HG02973 (cell line): ENCODE results near the gene RAD54L.
"Not testable (repeated sequence)": the region's sequence is repeated elsewhere in the genome, so short reads cannot be mapped to it uniquely, and the experiment has no call there.

ENCODE experiments used
- ATAC-seq: cut with Tn5 transposase; IDR thresholded peaks from one replicate; pipeline ENCODE4 v1.9.1; 2021; ENCODE audit warnings: moderate library complexity; ENCODE audit not compliant: unreplicated experiment

RAD54L gene

GRCh38 chr1:46238865-46239264, 8.7 kb upstream of the RAD54L start:
- not testable (repeated sequence) for ATAC-seq

- ATAC-seq: not testable (repeated sequence)
Observed at GRCh38 chr1:46241733-46242132, 5.8 kb upstream of the RAD54L start.

GRCh38 chr1:46242918-46243317, 4.6 kb upstream of the RAD54L start:
- ATAC-seq: no peak

- ATAC-seq: not testable (repeated sequence)
Observed at GRCh38 chr1:46243831-46244230, 3.7 kb upstream of the RAD54L start.

DNA sequence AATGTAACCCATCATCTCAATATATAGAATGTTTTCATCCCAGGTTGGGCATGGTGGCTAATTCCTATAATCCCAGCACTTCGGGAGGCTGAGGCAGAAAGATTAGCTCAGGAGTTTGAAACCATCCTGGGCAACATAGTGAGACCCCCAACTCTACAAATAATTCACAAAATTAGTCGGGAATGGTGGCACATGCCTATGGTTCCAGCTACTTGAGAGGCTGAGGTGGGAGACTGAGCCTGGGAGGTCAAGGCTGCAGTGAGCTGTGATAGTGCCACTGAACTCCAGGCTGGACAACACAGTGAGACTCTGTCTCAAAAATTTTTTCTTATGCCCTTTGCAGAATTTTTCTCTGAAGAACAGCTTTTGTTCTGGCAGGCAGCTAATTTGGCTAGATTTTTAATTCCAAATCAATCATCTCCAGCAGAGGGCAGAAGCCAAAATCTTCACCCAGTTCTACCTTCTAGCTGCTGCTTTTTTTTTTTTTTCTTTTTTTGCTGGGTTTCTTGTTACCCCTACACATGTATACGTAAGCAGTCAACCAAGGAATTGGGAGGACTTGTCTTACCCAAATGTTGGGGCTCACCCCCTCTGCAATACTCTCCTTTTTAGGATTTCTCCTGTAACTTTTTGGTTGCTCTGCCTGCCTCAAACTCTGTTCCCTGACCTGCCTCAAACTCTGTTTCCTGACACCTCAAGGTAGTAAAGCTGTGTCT, 2.7 kb upstream of the RAD54L start:
- no peak for ATAC-seq

DNA sequence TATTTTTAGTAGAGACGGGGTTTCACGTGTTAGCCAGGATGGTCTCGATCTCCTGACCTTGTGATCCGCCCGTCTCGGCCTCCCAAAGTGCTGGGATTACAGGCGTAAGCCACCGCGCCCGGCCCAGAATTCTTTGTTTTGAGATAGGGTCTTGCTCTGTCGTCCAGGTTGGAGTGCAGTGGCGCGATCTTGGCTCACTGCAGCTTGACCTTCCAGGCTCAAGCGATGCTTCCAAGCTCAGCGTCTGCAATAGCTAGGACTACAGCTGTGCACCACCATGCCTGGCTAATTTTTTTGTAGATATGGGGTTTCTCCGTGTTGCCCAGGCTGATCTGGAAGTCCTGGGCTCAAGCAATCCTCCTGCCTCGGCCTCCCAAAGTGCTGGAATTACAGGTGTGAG, 1.4 kb upstream of the RAD54L start:
- not testable (repeated sequence) for ATAC-seq

DNA sequence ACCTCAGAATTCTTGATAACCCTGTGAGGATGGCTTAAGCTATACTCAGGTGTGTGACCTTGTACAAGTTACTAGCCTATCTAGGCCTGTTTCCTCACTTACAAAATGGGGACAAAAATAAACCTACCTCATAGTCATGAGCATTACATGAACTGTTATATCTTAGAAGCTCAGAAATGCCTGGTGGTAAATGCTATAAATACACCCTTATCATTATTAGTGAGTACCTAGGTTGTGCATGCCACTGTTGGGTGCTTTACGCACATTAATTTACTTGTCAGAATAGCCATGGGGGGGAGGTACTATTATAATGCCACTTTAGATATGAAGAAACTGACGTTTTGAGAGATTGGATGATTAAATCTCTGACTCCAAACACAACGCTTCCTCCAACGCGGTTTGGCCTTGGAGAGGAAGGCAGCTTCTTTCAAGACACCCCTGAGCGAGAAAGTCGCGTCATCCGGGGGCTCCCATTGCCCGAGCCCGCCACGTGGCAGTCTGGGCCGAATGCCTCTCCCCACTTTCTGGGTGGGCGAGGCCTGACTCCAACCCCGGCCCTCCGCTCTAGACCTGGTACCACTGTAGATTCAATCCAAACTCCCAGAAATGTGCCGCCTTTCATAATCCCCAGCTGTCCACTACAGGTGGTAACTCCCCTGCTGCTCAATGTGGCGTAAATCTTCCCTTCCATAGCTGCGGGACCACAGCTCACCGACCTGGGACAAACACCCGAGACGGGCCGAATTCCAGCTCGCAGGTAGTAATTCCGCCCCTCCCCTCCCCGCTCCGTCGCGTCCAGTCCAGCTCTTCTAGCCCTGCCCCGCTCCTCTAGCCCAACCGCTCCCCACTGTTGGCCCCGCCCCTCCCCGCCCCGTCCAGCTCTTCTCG, 771 bp upstream of the RAD54L start:
- ATAC-seq: peak; percentile 41

GRCh38 chr1:46248122-46248920, 758 bp downstream of the RAD54L start:
- ATAC-seq: no peak

DNA sequence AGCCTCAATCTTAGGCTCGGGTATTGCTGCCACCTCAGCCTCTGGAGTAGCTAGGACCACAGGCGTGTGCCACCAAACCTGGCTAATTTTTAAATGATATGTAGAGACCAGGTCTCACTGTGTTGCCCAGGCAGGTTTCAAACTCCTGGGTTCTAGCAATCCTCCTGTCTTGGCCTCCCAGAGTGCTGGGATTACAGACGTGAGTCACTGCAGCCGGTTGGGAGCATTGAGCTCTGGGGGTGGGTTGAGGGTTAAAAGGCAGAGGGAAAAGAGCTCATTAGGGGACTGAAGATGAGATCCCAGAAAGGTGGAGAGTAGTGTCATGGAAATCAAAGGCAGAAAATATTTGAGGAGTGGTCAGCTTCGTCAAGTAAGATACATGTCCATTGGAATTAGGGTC, 7.1 kb downstream of the RAD54L start:
- no peak for ATAC-seq

- no peak for ATAC-seq
Observed at GRCh38 chr1:46256523-46256922, 9.0 kb downstream of the RAD54L start.

DNA sequence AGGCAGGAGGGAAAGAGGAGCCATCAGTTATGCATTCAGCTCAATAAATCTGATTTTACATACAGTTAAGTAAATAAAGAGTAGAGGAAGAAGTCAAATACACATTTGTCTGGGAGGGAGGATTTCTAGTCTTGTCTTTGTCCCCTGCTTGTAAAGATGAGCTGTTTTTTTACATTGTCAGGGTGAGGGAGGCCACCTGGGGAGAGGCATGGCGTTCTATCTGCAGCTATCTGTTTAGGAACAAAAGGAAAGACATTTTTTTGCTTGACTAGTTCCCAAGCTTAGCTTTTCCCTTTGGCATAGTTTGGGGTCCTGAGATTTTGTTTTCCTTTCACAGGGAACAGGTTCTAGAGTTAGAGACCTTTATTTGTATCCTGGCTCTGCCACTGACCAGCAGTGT, 14.9 kb downstream of the RAD54L start:
- ATAC-seq: no peak

DNA sequence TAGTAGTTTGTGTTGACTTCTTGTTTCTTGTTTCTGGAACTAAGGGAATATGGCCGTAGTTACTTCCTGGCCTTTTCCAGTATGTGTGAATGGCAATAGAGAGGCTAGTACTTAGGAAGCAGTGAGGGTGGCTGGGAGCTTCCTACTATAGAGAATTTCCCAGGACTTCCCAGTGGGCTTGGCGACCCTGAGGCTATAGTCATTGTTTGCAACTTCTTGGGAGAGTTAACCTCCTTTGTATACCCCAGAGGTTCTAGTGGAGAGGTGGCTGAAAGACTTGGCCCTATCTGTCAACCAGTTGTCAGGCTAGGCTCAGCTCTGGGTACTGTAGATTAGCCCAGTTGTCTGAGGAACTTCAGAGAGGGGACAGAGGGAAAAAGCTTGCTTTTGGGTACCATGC, 15.6 kb downstream of the RAD54L start:
- no peak for ATAC-seq

DNA sequence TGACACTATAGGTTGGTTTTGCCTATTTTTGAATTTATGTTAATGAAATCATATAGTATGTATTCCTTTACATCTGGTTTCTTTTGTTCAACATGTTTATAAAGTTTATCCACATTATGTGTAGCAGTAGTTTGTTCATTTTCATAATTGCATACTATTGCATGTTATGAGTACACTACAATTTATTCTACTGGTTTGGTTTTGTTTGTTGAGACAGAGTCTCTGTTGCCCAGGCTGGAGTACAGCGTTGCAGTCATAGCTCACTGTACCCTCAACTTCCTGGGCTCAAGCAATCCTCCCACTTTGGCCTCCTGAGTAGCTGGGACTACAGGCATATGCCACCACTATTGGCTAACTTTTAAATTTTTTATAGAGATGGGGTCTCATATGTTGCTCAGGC, 21.0 kb downstream of the RAD54L start:
- ATAC-seq: no peak

GRCh38 chr1:46274225-46275029, 26.9 kb downstream of the RAD54L start:
- ATAC-seq: no peak

DNA sequence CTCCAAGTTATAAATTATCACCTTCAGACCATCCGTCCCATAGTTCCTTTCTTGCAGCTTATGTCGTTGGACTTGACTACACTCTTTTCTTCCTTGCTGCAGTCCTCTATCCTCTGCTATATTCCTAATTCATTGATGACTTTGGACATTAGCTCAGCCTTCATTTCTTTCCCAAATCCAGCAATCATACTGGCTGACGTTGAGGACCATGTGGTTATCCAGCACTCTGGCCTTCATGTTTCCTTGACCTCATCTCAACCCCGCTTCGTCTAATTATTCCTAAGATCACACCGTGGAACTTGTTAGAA, 27.4 kb downstream of the RAD54L start:
- ATAC-seq: no peak

- ATAC-seq: no peak
Observed at GRCh38 chr1:46277658-46278373, 30.3 kb downstream of the RAD54L start.

DNA sequence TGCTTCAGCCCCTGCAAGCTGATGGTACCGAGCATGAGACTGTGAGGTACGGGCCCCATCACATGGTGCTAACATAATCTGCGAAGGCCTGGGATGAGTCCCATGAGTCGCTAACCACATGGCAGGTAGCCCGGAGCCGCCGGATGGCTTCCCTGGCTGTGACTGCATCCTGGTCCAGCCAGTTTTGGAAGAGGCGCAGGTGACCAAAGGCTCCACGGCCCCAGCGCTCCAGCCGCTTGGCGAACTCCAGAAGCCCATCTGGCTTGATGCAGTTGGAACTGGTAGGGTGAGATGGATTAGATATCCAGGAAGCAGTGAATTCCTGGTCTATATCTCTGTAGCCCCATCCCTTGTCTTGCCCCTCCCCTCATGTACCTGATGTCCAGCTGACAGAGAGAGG, 31.2 kb downstream of the RAD54L start:
- no peak for ATAC-seq

GRCh38 chr1:46280092-46280491, 32.5 kb downstream of the RAD54L start:
- ATAC-seq: no peak

GRCh38 chr1:46281021-46281420, 33.5 kb downstream of the RAD54L start:
- no peak for ATAC-seq

DNA sequence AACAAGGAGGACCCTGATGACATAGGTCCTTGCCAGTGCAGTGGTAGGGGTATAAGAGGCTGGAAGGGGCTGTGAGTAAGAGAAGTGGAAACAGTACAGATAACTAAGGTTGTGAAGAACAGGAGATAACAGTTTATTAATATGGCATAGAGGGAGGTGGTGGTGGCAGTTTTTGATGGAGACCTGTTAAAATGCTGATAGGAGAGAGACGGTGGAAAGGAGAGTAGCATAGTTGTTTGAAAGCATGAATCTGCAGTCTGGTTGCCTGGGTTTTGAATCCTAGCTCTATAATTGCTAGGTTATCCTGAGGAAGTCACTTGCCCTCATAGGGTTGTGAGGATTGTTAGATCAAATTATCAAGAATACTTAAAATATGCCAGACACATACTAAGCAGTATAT, 36.5 kb downstream of the RAD54L start:
- ATAC-seq: no peak
